Stomach (tissue), 9 donors: ENCODE data around the gene SPEF1. TPM values are rescaled to one million over a fixed set of nuclear protein-coding genes. Genes with fewer than 3 reads are reported as not detected.

ENCODE experiments used
- DNase-seq, 2 donors: peaks; one replicate each; pipeline versions ENCODE4 v3.0.0 to v3.0.0-alpha.2; 2013 to 2019
- H3K27ac ChIP-seq, 5 donors: fragments of 200-600 bp in 4 of 5; sonication (generic) in 4 of 5; one replicate each; pipeline ENCODE4 v1.5.1; 2013 to 2019; ENCODE audit warnings: mild to moderate bottlenecking in 1 of 5, moderate library complexity in 1 of 5
- H3K27me3 ChIP-seq, 3 donors: fragments of 200-600 bp; sonication (generic); one replicate each; pipeline ENCODE4 v1.5.1; 2017 to 2019; ENCODE audit warnings: mixed run types in 1 of 3
- H3K36me3 ChIP-seq, 4 donors: fragments of 200-600 bp; sonication (generic); 1 replicate in 3 of 4; 2 replicates in 1 of 4; pipeline ENCODE4 v1.5.1; 2016 to 2019
- H3K4me1 ChIP-seq, 4 donors: fragments of 200-600 bp; sonication (generic); one replicate each; pipeline ENCODE4 v1.5.1; 2016 to 2019
- H3K4me3 ChIP-seq, 4 donors: fragments of 200-600 bp; sonication (generic) in 3 of 4; one replicate each; pipeline ENCODE4 v1.5.1; 2016 to 2019; ENCODE audit warnings: mild to moderate bottlenecking in 1 of 4
- H3K9me3 ChIP-seq, 4 donors: fragments of 200-600 bp; sonication (generic); one replicate each; pipeline ENCODE4 v1.5.1; 2016 to 2019
- CTCF ChIP-seq, 7 experiments: fragments of 450-650 bp in 4 of 7; fragments of 200-600 bp in 3 of 7; sonication (generic) in 3 of 7; IDR thresholded peaks; one replicate each; pipeline ENCODE4 v1.5.1; 2016 to 2019; ENCODE audit warnings: antibody characterized with exemption in 7 of 7, control low read depth in 2 of 7, mild to moderate bottlenecking in 1 of 7
- EP300 ChIP-seq: sonication (generic); formaldehyde crosslinking; IDR thresholded peaks from one replicate; pipeline ENCODE4 v1.6.1; 2017; ENCODE audit warnings: antibody characterized with exemption
- POLR2A ChIP-seq, 4 donors: fragments of 450-650 bp; IDR thresholded peaks; one replicate each; pipeline ENCODE4 v1.6.1; 2016; ENCODE audit warnings: antibody characterized with exemption in 4 of 4, control low read depth in 2 of 4, mild to moderate bottlenecking in 1 of 4, moderate library complexity in 1 of 4
- POLR2AphosphoS5 ChIP-seq, 3 donors: sonication (generic); formaldehyde crosslinking; IDR thresholded peaks; one replicate each; pipeline ENCODE4 v1.6.1; 2016; ENCODE audit warnings: antibody characterized with exemption in 3 of 3
- WGBS, 5 donors: extraction: QIAGEN DNeasy Blood & Tissue Kit in 3 of 5; methylation state at CpG; one replicate each; pipeline versions ENCODE4 v1.1.5 to v1.1.7; 2013 to 2018; 5-methylcytosine and 5-hydroxymethylcytosine counted together
- intact Hi-C: fragments of 100-400 bp; cut with DNase I; formaldehyde crosslinking; loops from one replicate; pipeline ENCODE4 v1.15.1; 2023; ENCODE audit warnings: low total_unique reads
- polyA plus RNA-seq, 3 donors: library from polyadenylated mRNA; stranded (reverse); fragments of 200-250 nt; gene quantifications; one replicate each; pipeline ENCODE4 v1.2.3, GENCODE V29; 2013
- total RNA-seq, 5 donors: library from RNA; depleted of rRNA; stranded (reverse); fragments of >200 nt; gene quantifications; one replicate each; pipeline versions ENCODE4 v1.1.0 to v1.2.3, GENCODE V29; 2014 to 2016
- donor health status: healthy with polysubstance abuse.
- donor health status: Bipolar disorder and iron deficiency.
- donor health status: healthy.

Gene SPEF1
- total and polyA plus RNA-seq, 8 donors, result 0.18 to 0.19 TPM; not detected in 6

DNA sequence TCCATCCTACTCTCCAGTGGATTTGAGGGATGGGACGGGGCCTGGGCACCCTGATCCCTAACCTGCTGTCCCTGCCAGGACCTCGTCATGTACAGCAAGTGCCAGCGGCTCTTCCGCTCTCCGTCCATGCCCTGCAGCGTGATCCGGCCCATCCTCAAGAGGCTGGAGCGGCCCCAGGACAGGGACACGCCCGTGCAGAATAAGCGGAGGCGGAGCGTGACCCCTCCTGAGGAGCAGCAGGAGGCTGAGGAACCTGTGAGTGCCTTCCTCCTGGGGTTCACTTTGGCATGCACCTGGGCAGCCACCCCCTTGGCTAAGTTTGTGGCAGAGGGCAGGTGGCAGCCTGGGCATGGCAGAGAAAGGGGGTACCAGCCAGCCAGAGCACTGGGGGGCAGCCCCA, 20.6 kb upstream of the SPEF1 start:
- H3K4me3 ChIP-seq, result no peak overlapping the region
- no peak for TF ChIP-seq POLR2A (IDR thresholded peaks at IDR 0.05)
- TF ChIP-seq POLR2AphosphoS5 (IDR thresholded peaks at IDR 0.05), result no peak
- no peak for TF ChIP-seq CTCF (IDR thresholded peaks at IDR 0.05)
- TF ChIP-seq EP300, result no peak
- H3K9me3 ChIP-seq, result no peaks in the 10 kb centered on the region
- H3K27ac ChIP-seq, result peak overlapping the region in 3 of 5 donors; percentile 15 to 98 (median 26)
- H3K27me3 ChIP-seq, result no peaks in the 10 kb centered on the region
- intact Hi-C loops, result no loop called here
- peaks cover 45 to 81% (median 62%) of the 10 kb centered on the region in 4 donors for H3K4me1 ChIP-seq
- WGBS, 5 donors, result 92 to 96% (median 94%) methylated on average over 13 of the region's 13 CpGs; no CpG with 5 or more reads in 1 of the 5 donors
- H3K36me3 ChIP-seq, result peaks cover 53 to 75% (median 72%) of the 10 kb centered on the region in 4 donors
- DNase-seq, result no peak

GRCh38 chr20:3801299-3801698, 20.1 kb upstream of the SPEF1 start:
- WGBS, 5 donors, result 89 to 98% (median 94%) methylated on average over 2 to 4 of the region's 4 CpGs
- DNase-seq, result no peak
- no peaks in the 10 kb centered on the region for H3K27me3 ChIP-seq
- H3K36me3 ChIP-seq, result peaks cover 53 to 75% (median 72%) of the 10 kb centered on the region in 4 donors
- intact Hi-C loops, result no loop called here
- H3K4me1 ChIP-seq, result peaks cover 45 to 81% (median 62%) of the 10 kb centered on the region in 4 donors
- no peaks in the 10 kb centered on the region for H3K9me3 ChIP-seq
- H3K27ac ChIP-seq, result peak overlapping the region in 3 of 5 donors; percentile 15 to 98 (median 26)
- TF ChIP-seq EP300, result no peak
- no peak for TF ChIP-seq POLR2AphosphoS5 (IDR thresholded peaks at IDR 0.05)
- no peak for TF ChIP-seq POLR2A (IDR thresholded peaks at IDR 0.05)
- no peak for TF ChIP-seq CTCF (IDR thresholded peaks at IDR 0.05)
- H3K4me3 ChIP-seq, result no peak overlapping the region

GRCh38 chr20:3800878-3801260, 19.6 kb upstream of the SPEF1 start:
- peak in 1 of 2 donors; percentile 2 for DNase-seq
- WGBS, 5 donors, result 91 to 98% (median 96%) methylated on average over 6 to 8 of the region's 8 CpGs
- intact Hi-C loops, result no loop called here
- Histone ChIP-seq H3K4me3 (no peak overlapping the region), H3K27ac (peak overlapping the region in 2 of 5 donors; percentile 98 to 99), H3K27me3 (no peaks in the 10 kb centered on the region), H3K36me3 (peaks cover 53 to 74% (median 69%) of the 10 kb centered on the region in 4 donors), H3K9me3 (no peaks in the 10 kb centered on the region), H3K4me1 (peaks cover 41 to 78% (median 58%) of the 10 kb centered on the region in 4 donors)
- TF ChIP-seq CTCF (IDR thresholded peaks at IDR 0.05) (no peak), POLR2A (IDR thresholded peaks at IDR 0.05) (no peak), EP300 (no peak), POLR2AphosphoS5 (IDR thresholded peaks at IDR 0.05) (no peak)

DNA sequence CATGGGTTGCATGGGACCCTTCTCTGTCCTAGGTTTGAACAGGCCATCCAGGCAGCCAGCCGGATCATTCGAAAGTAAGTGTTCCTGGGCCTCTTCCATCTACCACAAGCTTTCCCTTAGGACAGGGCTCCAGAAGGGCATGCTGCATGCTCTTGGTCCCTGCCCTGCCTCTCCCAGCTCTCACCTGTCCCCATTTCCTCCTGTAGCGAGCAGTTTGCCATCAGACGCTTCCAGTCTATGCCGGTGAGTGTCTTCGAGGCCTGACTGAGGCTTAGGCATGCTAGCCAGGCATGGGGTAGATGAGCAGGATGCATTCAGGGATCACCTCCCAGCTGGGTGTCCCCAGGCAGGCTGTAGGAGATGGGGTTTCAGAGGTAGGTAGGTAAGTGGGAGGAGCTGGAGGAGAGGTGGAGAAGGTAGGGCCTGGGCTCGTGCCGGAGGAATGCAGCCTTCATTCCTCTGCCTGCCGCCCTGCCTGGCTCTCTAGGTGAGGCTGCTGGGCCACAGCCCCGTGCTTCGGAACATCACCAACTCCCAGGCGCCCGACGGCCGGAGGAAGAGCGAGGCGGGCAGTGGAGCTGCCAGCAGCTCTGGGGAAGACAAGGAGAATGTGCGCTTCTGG, 19.1 kb upstream of the SPEF1 start:
- DNase-seq, result no peak
- WGBS, 5 donors, result 88 to 93% (median 90%) methylated on average over 18 of the region's 18 CpGs
- Histone ChIP-seq H3K4me3 (no peak overlapping the region), H3K36me3 (peaks cover 51 to 69% (median 64%) of the 10 kb centered on the region in 4 donors), H3K27me3 (no peaks in the 10 kb centered on the region), H3K27ac (peak overlapping the region in 3 of 5 donors; percentile 21 to 99 (median 98)), H3K9me3 (no peaks in the 10 kb centered on the region), H3K4me1 (peaks cover 36 to 78% (median 57%) of the 10 kb centered on the region in 4 donors)
- no peak for TF ChIP-seq CTCF (IDR thresholded peaks at IDR 0.05)
- TF ChIP-seq POLR2A (IDR thresholded peaks at IDR 0.05), result no peak
- no peak for TF ChIP-seq POLR2AphosphoS5 (IDR thresholded peaks at IDR 0.05)
- TF ChIP-seq EP300, result no peak
- intact Hi-C loops, result no loop called here
